ENCODE measurements around the gene SCTR. TPM values are rescaled to one million over a fixed set of nuclear protein-coding genes. Genes with fewer than 3 reads are reported as not detected.

Gene SCTR
- total and polyA plus RNA-seq, 2 of the 8 experiments (the other 6 are each of a cell fraction or from before 2014, with no cell fraction given): 0.15 TPM; not detected in 1

DNA sequence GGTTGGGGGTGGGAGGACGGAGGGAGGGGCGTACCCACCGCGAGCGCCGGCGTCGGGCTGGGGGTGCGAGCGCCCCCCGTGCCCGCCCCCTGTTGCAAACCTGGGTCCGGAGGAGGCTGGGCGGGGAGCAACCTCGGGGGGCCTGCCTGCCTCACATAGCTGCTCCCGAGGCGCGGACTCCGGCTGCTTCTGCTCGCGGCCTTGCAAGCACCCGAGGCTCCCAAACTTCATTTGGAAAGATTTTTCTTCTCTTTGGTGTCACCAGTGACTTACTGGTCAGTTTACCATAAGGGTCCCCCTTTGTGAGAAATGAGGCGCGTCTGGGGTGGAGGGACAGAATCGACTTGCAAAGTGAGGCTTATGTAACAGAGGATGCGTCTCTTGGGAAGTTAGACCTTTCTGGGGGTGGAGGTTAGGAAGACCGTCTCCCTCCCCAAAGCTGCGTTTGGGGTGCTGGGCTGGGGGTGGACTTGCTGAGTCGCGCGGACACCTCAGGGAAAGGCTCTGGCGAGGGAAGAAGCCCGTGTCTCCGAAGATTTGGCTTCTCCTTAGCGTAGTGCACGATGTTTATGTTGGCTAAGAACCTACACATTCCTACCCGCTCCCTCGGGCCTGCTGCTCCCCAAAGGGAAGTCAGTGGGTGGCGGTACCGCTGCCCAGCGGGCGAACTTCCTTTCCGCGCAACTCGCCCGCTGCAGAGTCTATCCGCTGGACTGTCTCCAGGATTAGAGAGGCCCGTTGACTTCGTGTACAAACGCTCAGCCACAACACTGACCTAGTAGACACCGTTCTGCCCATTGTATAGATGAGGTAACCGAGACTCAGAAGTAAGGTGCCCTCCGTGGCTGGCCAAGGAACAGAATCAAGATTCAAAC lies 92.1 kb downstream of the SCTR start (continued):
- TF ChIP-seq SIX5 (IDR thresholded peaks at IDR 0.05; ENCODE audit: low read depth, low read length): no peak
- TF ChIP-seq BRCA1 (IDR thresholded peaks at IDR 0.05; ENCODE audit: low read depth, low read length): no peak
- no peak for TF ChIP-seq CEBPB (IDR thresholded peaks at IDR 0.05; ENCODE audit: low read depth, low read length)
- TF ChIP-seq RFX5 (IDR thresholded peaks at IDR 0.05; ENCODE audit: borderline replicate concordance, low read depth, low read length): no peak
- TF ChIP-seq FOSL1 (IDR thresholded peaks at IDR 0.05; ENCODE audit: insufficient read depth, low read depth, low read length): no peak
- TF ChIP-seq TBP (IDR thresholded peaks at IDR 0.05; ENCODE audit: low read depth, low read length): no peak
- TF ChIP-seq, protein P1, sequence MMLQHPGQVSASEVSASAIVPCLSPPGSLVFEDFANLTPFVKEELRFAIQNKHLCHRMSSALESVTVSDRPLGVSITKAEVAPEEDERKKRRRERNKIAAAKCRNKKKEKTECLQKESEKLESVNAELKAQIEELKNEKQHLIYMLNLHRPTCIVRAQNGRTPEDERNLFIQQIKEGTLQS (IDR thresholded peaks at IDR 0.05; ENCODE audit: insufficient read depth, low read depth, low read length): no peak
- TF ChIP-seq EZH2 (IDR thresholded peaks at IDR 0.05; ENCODE audit: low read depth, low read length, severe bottlenecking): no peak
- no peak for TF ChIP-seq POU5F1 (IDR thresholded peaks at IDR 0.05; ENCODE audit: low read depth, low read length)
- TF ChIP-seq ZNF274 (IDR thresholded peaks at IDR 0.05; ENCODE audit: borderline replicate concordance, extremely low read depth, low read length): no peak
- no peak for TF ChIP-seq RAD21 (IDR thresholded peaks at IDR 0.05 in 1 of 2, conservative IDR thresholded peaks at IDR 0.05 in 1 of 2; ENCODE audit: low read depth in 2 of 2, low read length in 2 of 2)

Measured in H1 (cell line).